Endothelial cell of umbilical vein (primary cell): ENCODE results near the gene FASLG.

Experiments used
- EZH2 ChIP-seq: IDR thresholded peaks from 2 replicates; pipeline ENCODE4 v1.6.1; 2012; ENCODE audit warnings: borderline replicate concordance, low read depth, mild to moderate bottlenecking, moderate library complexity, low read length, inconsistent platforms; ENCODE audit not compliant: severe bottlenecking
- FOS ChIP-seq: IDR thresholded peaks from 2 replicates; pipeline ENCODE4 v1.6.1; 2011; ENCODE audit warnings: mild to moderate bottlenecking, low read length, moderate library complexity, borderline replicate concordance; ENCODE audit not compliant: insufficient read depth
- POLR2A ChIP-seq: IDR thresholded peaks from 2 replicates; pipeline ENCODE4 v1.6.1; 2012; ENCODE audit warnings: low read depth, mild to moderate bottlenecking, control low read depth, low read length
- POLR2AphosphoS5 ChIP-seq: IDR thresholded peaks from 2 replicates; pipeline ENCODE4 v1.6.1; 2012; ENCODE audit warnings: low read depth, mild to moderate bottlenecking, control low read depth, low read length, moderate library complexity; ENCODE audit not compliant: insufficient read depth
- TF ChIP-seq, protein P1 (sequence below), 2 donors: IDR thresholded peaks; 1 replicate in 1 of 2; 2 replicates in 1 of 2; pipeline ENCODE4 v1.5.1; 2011; ENCODE audit warnings: low read length in 2 of 2, mild to moderate bottlenecking in 2 of 2, moderate library complexity in 2 of 2, control low read depth in 1 of 2, inconsistent platforms in 1 of 2, low read depth in 1 of 2; ENCODE audit not compliant: insufficient read depth in 1 of 2; ENCODE audit errors: extremely low read depth in 1 of 2
- TF ChIP-seq, protein P2 (sequence below): IDR thresholded peaks from 2 replicates; pipeline ENCODE4 v1.6.1; 2011; ENCODE audit not compliant: insufficient read depth, insufficient read length

- TF ChIP-seq, protein P1, sequence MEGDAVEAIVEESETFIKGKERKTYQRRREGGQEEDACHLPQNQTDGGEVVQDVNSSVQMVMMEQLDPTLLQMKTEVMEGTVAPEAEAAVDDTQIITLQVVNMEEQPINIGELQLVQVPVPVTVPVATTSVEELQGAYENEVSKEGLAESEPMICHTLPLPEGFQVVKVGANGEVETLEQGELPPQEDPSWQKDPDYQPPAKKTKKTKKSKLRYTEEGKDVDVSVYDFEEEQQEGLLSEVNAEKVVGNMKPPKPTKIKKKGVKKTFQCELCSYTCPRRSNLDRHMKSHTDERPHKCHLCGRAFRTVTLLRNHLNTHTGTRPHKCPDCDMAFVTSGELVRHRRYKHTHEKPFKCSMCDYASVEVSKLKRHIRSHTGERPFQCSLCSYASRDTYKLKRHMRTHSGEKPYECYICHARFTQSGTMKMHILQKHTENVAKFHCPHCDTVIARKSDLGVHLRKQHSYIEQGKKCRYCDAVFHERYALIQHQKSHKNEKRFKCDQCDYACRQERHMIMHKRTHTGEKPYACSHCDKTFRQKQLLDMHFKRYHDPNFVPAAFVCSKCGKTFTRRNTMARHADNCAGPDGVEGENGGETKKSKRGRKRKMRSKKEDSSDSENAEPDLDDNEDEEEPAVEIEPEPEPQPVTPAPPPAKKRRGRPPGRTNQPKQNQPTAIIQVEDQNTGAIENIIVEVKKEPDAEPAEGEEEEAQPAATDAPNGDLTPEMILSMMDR (IDR thresholded peaks at IDR 0.05; ENCODE audit: extremely low read depth in 1 of 2, insufficient read depth in 1 of 2, low read depth in 1 of 2, low read length in 2 of 2) = no peak
- TF ChIP-seq POLR2AphosphoS5 = no peak
- no peak for TF ChIP-seq FOS
- no peak for TF ChIP-seq POLR2A
- no peak for TF ChIP-seq EZH2
- TF ChIP-seq, protein P2, sequence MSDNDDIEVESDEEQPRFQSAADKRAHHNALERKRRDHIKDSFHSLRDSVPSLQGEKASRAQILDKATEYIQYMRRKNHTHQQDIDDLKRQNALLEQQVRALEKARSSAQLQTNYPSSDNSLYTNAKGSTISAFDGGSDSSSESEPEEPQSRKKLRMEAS = no peak
These were observed 21.3 kb downstream of the FASLG start for GRCh38 chr1:172680244-172680643.
